ENCODE results near the gene TRPT1. TPM values are rescaled to one million over a fixed set of nuclear protein-coding genes. Genes with fewer than 3 reads are reported as not detected.

The TRPT1 gene, protein sequence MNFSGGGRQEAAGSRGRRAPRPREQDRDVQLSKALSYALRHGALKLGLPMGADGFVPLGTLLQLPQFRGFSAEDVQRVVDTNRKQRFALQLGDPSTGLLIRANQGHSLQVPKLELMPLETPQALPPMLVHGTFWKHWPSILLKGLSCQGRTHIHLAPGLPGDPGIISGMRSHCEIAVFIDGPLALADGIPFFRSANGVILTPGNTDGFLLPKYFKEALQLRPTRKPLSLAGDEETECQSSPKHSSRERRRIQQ
- polyA plus RNA-seq (2013, experiment 1 of 2; ENCODE audit: insufficient read length), result 38.1 TPM
- 39.1 TPM for polyA plus RNA-seq (2013, experiment 2 of 2; ENCODE audit: insufficient read length)

DNA sequence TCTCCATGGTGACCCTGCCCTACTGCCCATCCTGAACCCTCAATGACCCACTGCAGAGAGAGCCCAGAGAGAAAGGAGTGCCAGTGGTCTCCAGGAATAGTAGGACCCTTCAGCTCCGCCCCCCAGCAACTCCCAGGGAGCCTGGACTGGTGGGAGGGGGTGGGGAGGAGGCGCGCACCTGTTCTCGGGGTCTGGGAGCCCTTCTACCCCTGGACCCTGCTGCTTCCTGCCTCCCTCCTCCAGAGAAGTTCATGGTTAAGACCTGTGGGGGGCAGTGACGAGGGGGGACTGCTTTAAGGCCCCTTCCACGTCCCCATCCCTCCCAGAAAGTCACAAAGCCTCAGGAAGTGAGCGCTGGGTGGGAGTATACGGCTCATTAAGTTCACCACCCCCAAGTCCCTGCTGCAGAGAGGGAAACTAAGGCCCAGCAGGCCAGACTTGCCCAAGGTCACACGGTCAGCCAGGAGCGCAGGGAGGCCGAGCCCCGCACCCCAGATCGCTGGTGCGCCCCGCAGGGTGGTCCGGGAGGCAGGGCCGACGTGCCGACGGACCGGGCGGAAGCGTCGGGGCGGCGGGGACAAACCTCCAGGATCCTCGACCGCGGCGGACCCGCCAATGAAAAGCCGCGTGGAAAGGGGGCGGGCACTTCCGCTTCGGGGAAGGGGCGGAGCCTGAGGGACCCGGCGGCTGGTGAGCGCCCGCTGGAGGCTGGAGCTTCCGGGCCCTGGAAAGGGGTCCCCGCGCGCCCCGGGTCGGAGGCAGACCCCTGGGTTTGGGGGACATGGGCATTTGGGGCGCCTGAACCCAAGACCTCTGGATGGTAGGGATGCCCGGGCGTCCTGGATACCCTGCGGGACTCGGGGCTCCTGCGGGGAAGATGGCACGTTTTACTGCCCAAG, at the start of gene TRPT1, which contains the start of gene NUDT22:
Gene TRPT1, minus strand, starts transcription at position 579 of the 899 bp plus-strand sequence. Its CDS starts 326 bp downstream, at position 253.
Gene NUDT22, plus strand, starts transcription at position 667 of the 899 bp plus-strand sequence. CDS start 379 bp downstream, outside the sequence.
- peak; percentile 79 for DNase-seq

DNA sequence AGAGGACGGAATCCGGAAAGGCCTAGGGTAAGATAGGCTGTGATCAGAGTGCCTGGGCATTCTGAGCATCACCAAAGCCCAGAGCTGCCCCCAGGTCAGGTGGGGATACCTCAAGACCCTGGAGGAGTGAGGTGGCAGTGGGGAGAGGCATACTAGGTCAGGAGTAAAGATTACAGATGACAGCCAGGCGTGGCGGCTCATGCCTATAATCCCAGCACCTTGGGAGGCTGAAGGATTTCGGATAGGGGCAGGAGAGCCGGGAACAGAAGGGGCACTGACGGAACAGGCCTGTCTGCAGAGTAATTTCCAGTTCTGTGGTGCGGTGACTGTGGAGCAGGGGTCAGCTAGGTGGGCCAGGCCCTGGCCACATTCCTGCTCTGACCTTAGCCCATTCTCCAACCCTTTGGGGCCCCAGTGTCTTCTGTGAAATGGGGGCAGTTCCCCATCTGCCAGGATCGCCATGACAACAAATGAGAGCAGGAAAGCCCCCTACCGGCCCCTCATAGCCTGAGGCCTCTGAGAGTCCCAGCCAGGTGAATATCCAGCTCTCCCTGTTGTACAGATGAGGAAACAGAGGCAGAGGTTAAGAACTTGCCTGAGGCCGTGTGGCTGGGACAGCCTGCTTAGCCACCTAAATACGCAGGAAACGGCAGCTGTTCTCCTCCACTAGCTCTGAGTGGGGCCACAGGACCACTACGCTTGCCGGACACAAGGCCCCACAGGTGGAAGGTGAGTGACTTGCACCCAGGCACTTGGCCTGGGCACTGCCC, 49.2 kb upstream of the TRPT1 start:
- no peak for DNase-seq

DNA sequence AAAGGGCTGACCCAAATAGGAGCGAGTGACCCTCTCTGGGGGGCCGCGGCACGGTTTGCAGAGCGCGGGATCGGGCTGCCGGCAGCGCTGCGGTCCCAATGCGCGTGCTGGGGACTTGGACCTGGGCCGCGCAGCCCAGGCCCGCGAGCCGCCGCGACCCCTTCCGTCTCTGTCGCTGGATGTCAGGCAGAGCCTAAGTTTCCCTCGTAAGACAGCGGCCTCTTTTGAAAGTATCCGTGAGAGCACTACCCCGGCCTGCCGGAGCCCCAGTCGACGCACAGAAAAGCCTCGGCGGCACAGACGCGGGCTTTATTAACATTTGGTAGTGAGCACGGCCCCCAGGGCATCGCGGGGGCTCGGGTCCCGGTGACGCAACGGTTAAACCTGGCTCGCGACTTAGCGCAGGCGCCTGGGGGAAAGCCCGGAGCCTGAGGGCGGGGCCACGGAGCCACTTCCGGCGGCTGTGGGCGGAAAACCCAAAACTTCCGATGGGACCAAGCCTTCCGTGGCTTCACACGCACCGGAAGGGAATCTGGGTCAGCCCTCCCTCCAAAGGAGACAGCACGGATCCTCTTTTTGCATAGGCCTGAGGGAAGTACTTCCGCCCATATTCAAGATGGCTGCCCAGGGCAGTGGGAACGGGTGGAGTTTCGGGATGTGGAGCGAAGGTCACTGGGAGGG, 43.7 kb upstream of the TRPT1 start:
- DNase-seq, result peak; percentile 100

DNA sequence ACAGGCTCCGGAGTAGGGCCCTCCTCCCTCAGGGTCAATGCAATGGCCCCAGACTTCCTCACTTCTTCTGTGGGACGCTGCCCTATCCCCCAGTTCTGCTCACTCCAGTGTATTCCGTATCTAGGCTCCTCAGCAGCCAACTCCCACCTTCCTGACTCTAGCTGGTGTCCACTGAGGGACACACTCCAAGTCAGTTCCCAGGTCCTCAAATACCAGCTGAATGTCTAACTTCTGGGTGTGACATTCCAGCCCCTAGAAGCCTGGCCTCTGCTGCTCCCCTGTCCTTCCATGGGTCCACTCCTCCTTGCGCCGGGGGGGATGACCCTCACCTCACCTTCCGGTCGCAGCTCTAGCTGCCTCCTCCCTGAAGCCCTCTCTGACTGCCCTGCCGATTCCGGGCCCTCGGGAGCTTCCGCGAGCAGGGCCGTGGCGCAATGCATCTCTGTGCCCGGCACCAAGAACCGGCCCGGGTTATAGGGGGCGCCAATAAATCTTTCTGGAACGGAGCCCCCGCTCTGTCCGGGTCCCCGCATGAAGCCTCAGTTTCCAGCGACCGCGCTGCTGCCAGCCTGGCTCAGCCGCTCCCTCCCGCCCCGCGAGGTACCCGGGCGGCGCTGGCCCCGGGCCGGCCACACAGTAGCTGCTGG, 43.0 kb upstream of the TRPT1 start:
- DNase-seq, result peak; percentile 49

DNA sequence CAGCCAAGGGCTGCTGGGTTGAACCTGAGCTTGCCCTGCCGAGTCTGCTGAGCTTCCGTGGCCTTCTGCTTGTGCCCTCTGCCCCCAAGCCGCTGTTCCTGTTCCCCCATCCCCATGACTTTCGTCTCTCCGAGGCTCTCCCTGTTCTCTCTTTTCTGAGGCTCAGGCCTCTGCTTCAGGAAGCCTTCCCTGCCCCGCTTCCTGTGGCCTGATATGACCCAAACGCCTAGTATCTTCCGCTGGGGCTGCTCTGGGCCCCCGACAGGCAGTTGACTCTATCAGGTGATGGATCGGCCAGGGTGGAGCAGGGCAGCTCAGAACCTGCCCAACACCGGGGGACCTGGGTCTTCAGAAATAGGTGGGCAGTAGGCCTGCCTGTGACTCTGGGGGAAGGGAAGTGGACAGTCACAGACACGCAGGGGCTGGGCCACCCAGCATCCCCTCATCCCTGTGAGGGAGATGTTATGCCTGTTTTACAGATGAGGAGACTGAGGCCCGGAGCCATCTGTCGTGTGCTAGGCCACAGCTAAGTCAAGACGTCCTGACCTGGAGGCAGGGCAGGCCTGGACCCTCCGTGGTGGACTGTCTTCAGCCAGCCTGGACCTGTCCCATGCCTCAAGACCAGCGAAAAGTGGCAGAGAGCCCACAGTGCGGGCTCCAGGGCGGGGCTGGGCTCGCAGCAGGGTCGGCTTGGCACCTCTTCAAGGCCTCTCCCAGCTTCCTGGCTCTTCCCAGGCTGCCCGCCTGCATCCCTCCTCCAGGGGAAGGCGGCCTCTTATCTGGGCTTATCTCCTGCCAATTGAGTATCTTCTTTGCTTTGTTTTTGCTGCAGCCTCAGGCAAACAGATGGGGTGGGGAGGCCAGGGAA, 42.3 kb upstream of the TRPT1 start:
- DNase-seq, result peak; percentile 44

DNA sequence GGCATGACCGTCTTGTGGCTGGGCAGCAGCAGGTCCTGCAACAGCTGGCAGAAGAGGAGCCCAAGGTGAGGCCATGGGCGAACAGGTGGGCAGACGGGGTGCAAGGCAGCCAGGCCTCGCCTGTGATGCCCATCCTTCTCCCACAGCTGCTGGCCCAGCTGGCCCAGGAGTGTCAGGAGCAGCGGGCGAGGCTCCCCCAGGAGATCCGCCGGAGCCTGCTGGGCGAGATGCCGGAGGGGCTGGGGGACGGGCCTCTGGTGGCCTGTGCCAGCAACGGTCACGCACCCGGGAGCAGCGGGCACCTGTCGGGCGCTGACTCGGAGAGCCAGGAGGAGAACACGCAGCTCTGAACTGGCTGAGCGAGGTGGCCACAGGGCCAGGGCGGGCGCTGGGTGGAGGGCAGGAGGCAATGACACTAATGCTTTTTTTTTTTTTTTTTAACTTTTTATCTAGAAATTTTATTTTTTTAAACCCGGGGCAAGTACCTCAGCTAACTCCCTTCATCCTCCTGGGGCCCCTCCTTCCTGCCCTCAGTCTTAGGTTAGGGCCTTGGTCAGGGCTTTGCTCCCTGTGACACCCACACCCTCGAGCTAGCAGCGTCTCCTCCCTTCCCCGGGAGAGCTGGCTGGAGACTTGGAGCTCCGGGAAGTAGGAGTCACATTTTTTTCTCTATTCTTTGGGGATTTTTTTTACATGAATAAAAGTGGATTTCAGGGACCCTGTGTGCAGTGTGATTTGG, 41.4 kb upstream of the TRPT1 start:
- DNase-seq, result no peak

DNA sequence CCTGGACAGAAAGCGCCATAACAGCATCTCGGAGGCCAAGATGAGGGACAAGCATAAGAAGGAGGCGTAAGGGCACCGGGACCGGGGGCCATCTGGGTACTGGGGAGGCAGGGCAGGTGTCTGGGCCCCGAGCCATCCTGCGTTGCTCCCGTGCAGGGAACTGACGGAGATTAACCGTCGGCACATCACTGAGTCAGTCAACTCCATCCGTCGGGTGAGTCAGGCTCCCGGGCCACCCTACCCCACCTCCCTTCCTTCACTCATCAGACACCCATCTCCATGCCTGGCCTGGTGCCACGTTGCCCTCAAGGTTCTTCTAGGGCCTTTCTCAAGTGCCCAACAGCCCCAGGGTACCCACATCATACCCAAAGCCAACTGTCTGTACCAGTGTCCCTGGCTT, 40.4 kb upstream of the TRPT1 start:
- DNase-seq, result peak; percentile 22

DNA sequence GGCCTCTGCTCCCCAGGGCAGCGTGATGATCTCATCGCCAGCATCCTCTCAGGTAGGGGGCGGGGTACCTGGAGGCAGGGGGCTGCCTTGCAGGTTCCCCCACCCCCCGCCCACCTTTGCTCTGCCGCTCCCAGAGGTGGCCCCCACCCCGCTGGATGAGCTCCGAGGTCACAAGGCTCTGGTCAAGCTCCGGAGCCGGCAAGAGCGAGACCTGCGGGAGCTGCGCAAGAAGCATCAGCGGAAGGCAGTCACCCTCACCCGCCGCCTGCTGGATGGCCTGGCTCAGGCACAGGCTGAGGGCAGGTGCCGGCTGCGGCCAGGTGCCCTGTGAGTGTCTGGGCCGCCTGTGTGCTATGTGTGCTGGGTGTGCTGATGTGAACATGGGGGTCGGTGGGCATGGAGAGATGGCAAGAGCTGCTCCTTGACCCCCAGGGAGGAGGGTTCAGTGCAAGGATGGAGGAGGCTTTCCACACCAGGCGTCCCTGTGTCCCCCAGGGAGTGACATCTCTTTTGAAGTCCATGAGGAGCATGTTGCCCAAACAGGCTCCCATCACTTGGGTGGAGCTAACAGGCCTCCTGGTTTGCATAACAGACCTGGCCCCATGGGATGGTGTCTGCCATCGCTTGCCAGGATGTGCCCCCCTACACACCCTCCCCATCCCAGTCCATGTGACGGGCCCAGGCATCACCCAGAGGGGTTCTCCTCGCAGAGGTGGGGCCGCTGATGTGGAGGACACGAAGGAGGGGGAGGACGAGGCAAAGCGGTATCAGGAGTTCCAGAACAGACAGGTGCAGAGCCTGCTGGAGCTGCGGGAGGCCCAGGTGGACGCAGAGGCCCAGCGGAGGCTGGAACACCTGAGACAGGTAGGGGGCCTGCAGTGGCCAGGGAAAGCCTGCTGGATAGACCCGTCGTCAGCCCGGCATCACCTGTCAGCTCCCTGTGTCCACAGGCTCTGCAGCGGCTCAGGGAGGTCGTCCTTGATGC, 39.5 kb upstream of the TRPT1 start:
- DNase-seq, result no peak

DNA sequence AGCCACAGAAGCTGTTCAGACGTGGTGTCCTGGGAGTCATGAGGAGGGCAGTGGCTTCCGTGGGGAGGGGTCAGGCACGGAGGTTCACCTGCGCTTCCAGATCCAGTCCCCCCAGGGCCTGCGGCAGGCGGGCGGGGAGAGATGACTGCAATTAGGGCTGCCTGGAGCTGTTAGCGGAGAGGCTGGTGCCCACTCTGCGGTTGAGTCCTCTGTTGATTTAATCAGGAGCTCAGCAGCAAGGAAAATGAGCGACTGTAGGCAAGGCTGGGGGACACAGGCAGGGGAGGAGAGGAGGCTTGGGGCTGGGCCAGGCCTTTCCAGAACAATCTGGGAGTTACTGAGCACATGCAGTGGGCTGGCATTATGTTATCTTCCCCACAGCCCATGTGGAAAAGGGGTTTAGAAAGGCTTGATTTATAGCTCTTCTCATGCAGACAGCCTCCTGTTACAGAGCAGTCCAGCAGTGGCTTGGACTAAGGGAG, 38.4 kb upstream of the TRPT1 start:
- no peak for DNase-seq

DNA sequence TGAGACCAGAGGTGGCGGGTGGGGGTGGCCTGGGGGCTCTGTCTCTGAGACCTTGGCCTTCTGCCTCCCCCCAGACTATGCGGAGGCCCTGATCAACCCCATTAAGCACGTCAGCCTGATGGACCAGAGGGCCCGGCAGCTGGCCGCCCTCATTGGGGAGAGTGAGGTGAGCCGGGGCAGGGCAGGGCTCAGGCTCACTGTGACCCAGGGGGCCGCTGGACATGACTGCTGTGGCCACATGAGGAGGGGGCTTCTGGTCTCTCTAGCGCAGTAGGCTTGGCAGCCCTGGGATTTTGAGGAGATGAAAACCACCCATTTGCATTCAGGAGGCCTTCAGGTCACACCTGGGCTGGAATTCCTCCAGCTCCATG, 37.9 kb upstream of the TRPT1 start:
- DNase-seq, result no peak

DNA sequence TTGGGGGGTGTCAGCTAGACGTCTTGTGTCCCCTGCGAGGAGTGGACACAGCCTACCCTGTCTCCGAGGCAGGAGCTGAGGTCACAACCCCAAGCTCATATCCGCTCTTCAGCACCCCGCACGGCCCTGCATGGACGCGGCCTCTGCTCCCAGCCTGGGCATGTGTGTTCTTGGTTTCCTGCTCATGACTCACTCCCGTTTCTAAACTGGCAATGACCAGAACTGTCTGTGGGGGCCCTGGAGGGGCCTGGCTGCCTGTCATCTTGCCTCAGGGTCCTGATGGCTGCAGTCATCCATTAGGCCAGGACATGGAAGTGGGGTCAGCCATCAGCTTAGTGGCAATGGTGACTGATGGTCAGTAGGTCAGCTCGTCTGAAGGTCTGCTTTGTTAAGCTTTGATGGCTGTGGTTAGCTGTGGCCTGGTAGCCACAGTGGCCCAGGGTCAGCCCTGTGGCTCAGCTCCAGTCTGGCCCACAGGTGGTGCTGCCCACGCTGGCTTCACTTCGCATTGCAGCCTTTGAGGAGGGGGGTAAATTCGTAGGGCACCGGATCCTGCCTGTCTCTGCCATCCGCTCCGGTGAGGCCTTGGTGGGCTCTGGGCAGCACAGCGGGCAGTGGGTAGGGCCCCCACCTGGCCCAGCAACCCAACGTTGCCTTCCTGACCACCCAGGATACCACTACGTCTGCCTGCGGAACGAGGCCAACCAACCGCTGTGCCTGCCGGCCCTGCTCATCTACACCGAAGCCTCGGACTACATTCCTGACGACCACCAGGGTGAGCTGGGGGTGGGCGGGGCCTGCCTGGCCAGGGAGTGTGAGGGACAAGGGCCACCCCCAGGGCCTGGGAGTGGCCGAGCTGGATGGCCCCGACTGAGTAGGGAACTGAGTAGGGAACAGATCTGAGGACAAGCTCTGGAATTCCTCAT, 37.3 kb upstream of the TRPT1 start:
- peak; percentile 36 for DNase-seq

DNA sequence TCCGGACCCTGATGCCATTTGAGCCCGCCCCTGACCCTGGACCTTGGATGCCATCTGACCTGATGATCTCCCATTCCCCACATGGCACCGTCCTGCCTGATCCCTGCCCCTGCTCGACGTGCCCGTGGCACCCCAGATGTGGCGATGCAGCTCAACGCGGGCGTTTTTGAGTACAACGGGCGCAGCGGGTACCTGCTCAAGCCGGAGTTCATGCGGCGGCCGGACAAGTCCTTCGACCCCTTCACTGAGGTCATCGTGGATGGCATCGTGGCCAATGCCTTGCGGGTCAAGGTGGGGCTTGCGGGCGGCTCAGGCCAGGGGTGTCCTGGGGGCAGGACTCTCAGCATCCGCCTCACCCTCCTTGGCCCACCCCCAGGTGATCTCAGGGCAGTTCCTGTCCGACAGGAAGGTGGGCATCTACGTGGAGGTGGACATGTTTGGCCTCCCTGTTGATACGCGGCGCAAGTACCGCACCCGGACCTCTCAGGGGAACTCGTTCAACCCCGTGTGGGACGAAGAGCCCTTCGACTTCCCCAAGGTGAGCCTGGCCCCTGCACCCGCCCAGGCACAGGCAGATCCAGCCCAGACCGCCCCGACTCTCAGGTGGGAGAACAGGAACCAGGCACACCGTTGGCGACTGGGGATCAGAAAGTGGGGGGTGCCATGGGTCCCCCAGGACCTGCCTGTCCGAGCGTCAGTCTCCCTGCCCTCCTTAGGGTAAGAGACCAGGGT, 36.5 kb upstream of the TRPT1 start:
- DNase-seq, result no peak

DNA sequence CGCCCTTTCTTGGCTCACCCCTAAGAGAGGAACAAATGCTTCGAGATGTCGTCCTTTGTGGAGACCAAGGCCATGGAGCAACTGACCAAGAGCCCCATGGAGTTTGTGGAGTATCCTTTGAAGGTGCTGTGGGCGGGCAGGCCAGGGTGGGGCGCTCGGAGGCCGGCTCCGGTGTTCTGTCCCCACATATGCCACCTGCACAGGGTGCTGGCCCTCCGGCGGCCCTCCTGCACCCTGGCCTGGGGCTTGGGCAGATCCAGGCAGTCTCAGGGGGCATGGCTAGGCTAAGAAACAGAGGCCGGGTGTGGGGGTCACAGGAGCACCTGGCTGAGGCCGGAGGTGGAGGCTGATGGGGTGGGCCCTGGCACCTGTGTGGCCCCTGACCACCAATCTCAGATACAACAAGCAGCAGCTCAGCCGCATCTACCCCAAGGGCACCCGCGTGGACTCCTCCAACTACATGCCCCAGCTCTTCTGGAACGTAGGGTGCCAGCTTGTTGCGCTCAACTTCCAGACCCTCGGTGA, 35.6 kb upstream of the TRPT1 start:
- DNase-seq, result no peak

DNA sequence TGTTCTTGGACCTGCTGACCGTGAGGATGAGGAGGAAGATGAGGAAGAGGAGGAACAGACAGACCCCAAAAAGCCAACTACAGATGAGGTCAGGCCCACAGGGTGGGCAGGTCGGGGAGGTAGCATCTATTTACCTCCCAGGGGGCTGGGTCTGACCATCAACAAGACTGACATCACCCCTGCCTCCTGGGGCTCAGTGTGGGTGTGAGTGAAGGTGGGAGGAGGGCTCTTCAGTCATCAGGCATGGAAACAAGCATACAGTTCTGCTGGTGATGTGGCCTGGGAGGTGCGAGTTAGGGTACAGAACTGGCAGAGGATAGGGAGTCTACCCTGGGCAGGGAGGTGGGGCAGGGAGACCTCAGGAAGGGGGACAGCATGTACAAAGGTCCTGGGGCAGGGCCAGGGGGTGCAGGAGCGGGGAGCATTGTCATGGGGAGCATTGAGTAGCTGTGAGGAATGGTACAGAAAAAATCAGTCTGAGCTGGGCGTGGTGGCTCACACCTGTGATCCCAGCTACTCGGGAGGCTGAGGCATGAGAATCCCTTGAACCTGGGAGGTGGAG, 34.2 kb upstream of the TRPT1 start:
- no peak for DNase-seq

DNA sequence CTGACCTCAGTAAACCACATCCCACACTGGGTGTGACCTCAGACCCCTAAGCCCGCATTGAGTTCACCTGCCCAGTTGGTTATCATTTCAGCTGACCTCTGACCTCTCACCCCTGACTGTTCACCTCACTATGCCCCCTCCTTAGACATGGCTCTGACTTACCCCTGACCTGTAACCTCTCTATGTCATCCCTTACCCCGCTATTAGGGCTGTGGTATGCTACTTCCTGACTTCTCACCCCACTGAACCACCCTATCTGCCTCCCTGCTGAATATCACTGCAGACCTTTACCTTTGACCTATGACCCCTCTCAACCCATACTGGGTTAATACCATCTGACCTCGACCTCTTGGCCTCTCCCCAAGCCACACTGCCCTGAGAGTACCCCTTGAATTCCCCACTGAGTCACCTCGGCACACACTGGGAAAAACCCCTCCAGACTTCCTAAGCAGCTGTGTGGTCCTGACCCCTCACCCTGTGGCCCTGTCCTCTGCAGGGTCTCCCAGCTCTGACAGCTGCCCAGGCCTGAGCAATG, 33.6 kb upstream of the TRPT1 start:
- no peak for DNase-seq
